ENCODE results near the gene CHD2. TPM values are rescaled to one million over a fixed set of nuclear protein-coding genes. Genes with fewer than 3 reads are reported as not detected.

CHD2 gene
- total and polyA plus RNA-seq, 10 of the 15 experiments (the other 5 are each of a cell fraction or from before 2014, with no cell fraction given): 38.1 to 94.7 (median 63.3) TPM

- TF ChIP-seq ZNF592 (IDR thresholded peaks at IDR 0.05) (no peak), TBL1XR1 (IDR thresholded peaks at IDR 0.05; ENCODE audit: low read depth, low read length) (no peak), SMARCA5 (IDR thresholded peaks at IDR 0.05) (0 out of 2 replicates have a peak, but pooled peaks have one; percentile 27), SUZ12 (IDR thresholded peaks at IDR 0.05; ENCODE audit: unreplicated experiment) (no peak)
Observed at GRCh38 chr15:93030430-93031102, 130.4 kb downstream of the CHD2 start (continued).

- Histone ChIP-seq H3K79me2 (ENCODE audit: control insufficient read depth, insufficient read depth, low read length) (no peaks in the 10 kb centered on the region), H3K9me3 (replicated peaks; ENCODE audit: control insufficient read depth, insufficient read depth, low read length) (no peaks in the 10 kb centered on the region), H3K4me3 (no peak overlapping the region), H3K27me3 (replicated peaks in 1 of 2; ENCODE audit: control insufficient read depth in 2 of 2, insufficient read depth in 2 of 2, low read length in 1 of 2) (no peaks in the 10 kb centered on the region), H3K4me2 (ENCODE audit: control insufficient read depth, insufficient read depth) (no peak overlapping the region), H3K27ac (ENCODE audit: control insufficient read depth, insufficient read depth) (no peak overlapping the region), H2AFZ (ENCODE audit: control insufficient read depth, low read depth, low read length) (no peak overlapping the region), H4K20me1 (ENCODE audit: control insufficient read depth, insufficient read depth) (peaks cover 4% of the 10 kb centered on the region), H3K9ac (ENCODE audit: control insufficient read depth, insufficient read depth, low read length) (no peak overlapping the region), H3K36me3 (ENCODE audit: control insufficient read depth in 2 of 2, insufficient read depth in 2 of 2, low read length in 1 of 2) (peaks cover 5 to 8% of the 10 kb centered on the region in 2 experiments), H3K4me1 (ENCODE audit: control insufficient read depth, insufficient read depth, low read length) (no peaks in the 10 kb centered on the region)
- WGBS (ENCODE audit: insufficient coverage, insufficient replicate concordance, low lambda C conversion rate, missing lambda C conversion rate): 33% methylated on average over 9 of the region's 9 CpGs
- CTCF ChIA-PET: interaction anchor here (0.6 to 5.8 kb wide), 16 partner anchors 10 to 1132 kb away, joined by 3 to 54 read pairs (median 4); partner anchors contain the start of gene CHD2
- no peak for DNase-seq (ENCODE audit: low read depth, low spot score)
- in situ Hi-C loops (cut with MboI) (loop anchor here (25.0 kb wide), 1 partner anchor 1281 kb away; no protein-coding TSS in a partner anchor), intact Hi-C loops (cut with micrococcal nuclease; ENCODE audit: unreplicated experiment) (loop anchor here (2.0 to 10.0 kb wide), 3 partner anchors 236 to 1090 kb away; no protein-coding TSS in a partner anchor)
- FAIRE-seq: no peak
- SMC1A ChIA-PET (ENCODE audit: uncharacterized antibody, unreplicated experiment): interaction anchor here (1.4 to 2.1 kb wide), 2 partner anchors 10 to 234 kb away, joined by 4 to 6 read pairs; no protein-coding TSS in a partner anchor
- TF ChIP-seq ZBTB33 (IDR thresholded peaks at IDR 0.05) (no peak), HSF1 (IDR thresholded peaks at IDR 0.05; ENCODE audit: low read depth, low read length) (no peak), IKZF1 (conservative IDR thresholded peaks at IDR 0.05) (no peak), RAD21 (IDR thresholded peaks at IDR 0.05; ENCODE audit: insufficient read depth, low read depth, low read length) (no peak), TAF1 (IDR thresholded peaks at IDR 0.05; ENCODE audit: borderline replicate concordance, low read depth, low read length) (no peak), MYC (IDR thresholded peaks at IDR 0.05; ENCODE audit: insufficient read depth, insufficient read length, insufficient replicate concordance, low read length, severe bottlenecking) (no peak), ZNF217 (IDR thresholded peaks at IDR 0.05) (no peak), TCF7 (IDR thresholded peaks at IDR 0.05; ENCODE audit: borderline replicate concordance) (no peak), ZNF207 (IDR thresholded peaks at IDR 0.05; ENCODE audit: borderline replicate concordance) (no peak)
- no peak for ATAC-seq
- POLR2A ChIA-PET: no interaction called here
- BruUV-seq (replicated peaks): no TSS peak
- RAD21 ChIA-PET (ENCODE audit: unreplicated experiment): interaction anchor here (1.0 to 3.7 kb wide), 4 partner anchors 57 to 1089 kb away, joined by 5 to 40 read pairs (median 18); no protein-coding TSS in a partner anchor
Observed at GRCh38 chr15:93031103-93031464, 131.0 kb downstream of the CHD2 start.

All from GM12878 (cell line).